GM18861 (cell line): Measurements from ENCODE around the gene PLA2G4C.

Source experiments
- ATAC-seq: cut with Tn5 transposase; IDR thresholded peaks from one replicate; pipeline ENCODE4 v1.9.1; 2021; ENCODE audit not compliant: unreplicated experiment

Gene PLA2G4C

DNA sequence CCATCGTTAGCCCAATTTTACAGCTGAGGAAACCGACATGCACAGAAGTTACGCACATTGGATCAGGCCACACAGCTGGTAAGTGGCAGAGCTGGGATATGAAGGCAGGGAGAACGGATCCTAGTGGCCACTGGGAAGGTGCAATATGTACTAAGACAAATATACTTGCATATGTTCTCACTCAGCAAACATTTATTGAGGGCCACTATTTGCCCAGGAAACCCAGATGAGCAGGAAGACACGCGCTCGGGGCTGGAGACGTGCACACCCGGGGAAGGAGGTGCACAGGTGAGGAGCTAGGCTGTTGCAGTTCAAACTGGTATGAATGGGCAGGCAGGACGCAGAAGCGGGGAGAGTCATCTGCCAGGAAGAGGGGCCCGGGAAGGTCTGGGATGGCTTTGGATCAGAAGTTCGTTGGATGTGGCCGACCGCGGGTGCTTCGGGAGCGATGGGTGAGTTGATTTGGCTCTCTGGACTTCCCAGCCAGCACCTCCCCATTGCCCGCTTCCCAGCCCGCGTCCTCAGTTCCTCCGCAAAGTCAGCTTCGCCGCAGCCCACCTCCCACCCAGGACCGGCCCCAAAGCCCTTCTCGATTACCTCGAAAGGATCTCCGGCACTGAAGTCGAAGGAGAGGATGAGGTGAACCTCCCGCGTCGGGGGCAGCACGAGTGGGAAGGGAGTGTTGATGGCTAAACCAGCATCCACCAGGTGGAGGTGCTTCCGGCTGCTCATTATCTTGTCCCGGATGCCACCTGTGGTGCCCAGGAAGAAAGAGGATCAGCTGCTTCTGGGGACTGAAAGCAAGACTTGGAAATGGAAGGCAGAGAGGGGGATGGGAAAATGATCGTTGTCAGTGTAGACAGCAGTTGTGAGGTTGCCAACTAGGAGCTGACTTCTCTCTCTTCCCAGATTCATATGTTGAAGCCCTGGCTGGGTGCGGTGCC is 48.9 kb downstream of the PLA2G4C start:
- no peak for ATAC-seq

DNA sequence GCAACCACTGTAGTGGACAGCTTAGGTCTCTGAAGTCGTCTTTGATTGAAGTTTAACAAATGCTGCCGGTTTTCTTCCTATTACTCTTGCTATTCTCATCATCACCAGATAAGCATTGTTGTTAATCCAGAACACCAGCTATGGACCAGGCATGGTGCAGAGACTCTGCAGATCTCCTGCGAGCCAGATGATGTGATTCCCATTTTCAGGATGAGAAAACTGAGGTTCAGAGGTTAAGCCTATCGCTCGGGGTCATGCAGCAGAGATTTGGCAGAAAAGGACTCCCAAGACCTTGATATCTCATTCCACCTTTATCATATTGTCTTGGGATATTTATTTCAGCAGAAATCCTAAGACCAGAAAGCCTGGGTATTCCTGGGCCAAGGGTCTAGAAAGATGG is 50.2 kb downstream of the PLA2G4C start:
- ATAC-seq = no peak

DNA sequence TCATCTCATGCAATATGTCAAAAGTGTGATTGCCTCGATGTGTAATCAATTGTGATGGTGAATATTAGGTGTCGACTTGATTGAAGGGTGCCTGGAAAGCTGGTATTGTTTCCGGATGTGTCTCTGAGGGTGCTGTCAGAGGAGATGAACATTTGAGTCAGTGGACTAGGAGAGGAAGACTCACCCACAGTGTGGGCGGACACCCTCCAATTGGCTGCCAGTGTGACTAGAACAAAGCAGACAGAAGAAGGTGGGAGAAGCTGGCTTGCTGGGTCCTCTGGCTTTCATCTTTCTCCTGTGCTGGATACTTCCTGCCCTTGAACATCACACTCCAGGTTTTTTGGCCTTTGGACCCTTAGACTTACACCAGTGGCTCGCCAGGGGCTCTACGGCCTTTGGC is 51.3 kb downstream of the PLA2G4C start:
- no peak for ATAC-seq

- no peak for ATAC-seq
These were observed 56.8 kb downstream of the PLA2G4C start for GRCh38 chr19:48053856-48054255.

DNA sequence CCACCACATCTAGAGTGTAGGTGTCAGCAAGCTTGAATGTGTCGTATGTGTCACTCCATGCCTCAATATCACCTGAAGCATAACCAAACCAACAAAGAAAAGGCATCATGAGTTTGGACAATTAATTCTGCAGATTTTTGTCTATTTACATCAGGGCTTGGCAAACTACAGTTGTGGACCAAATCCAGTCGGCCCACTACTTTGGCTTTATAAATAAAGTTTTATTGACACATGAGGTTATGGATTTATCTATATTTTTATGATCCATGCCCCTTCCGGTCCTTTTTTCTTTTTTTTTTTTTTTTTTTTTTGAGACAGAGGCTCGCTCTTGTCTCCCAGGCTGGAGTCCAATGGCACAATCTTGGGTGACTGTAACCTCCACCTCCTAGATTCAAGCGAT is 57.5 kb downstream of the PLA2G4C start:
- ATAC-seq = no peak

DNA sequence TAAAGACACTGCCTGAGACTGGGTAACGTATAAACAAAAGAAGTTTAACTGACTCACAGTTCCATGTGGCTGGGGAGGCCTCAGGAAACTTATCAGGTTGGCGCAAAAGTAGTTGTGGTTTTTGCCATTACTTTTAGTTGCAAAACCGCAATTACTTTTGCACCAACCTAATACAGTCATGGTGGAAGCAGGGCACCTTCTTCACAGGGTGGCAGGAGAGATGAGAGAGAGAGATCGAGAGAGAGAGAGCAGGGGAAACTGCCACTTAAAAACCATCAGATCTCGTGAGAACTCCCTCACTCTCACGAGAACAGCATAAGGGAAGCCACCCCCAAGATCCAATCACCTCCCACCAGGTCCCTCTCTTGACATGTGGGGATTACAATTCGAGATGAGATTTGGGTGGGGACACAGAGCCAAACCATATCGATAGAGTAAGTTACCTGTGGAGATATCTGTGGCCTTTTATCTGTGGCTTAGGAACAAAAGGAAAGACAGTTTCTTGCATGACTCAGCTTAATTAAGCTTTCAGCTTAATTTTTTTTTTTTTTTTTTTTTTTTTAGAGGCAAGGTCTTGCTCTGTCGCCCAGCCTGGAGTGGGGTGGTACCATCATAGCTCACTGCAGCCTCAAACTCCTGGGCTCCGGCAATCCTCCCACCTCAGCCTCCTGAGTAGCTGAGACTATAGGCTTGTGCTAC is 59.1 kb downstream of the PLA2G4C start:
- no peak for ATAC-seq

DNA sequence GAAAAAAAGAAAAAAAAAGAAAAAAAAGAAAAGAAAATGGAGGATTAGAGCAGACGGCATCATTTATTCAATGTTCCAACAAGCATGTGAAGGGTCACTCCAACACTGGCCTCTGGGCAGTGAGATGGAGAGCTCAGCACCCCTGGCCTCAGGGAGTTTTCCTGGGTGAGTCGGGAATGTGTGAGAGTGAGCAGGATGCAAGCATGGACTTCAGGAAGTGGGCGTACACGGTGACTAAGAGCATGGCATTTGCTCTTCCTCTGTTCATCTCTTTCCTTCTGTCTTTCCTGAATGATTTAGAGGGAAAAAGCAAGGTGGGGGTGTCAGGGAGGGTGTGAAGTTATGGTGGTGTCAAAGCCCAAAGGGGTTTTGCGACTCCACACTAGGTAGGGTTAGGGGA is 66.1 kb downstream of the PLA2G4C start:
- ATAC-seq = no peak

DNA sequence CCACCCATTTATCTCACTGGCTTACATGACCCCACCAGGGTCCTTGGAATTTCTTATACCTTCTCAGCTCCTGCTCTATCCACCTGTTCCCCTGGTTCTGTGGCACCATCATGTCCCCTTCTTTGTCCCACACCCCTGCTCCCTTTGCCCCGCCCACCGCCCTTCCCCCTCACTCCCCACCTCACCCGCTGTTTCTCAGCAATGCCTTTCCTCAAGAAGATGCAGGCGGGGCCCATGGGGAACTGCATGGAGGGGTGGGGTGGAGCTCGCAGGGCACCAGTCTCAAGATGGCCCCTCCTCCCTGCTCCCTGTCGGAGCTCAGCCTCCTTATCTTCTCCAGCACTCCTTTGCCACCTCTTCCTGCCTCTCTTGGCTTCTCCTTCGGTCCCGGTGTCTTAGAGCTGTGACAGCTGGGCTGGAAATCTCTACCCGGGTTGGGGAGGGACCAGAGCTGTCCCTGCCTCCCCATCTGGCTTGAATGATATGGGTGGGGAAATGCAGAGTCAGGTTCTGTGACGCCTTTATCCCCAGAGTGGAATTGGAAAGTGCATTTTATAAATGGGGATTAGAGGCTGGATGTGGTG is 66.8 kb downstream of the PLA2G4C start, which contains the start of gene CABP5:
Gene CABP5 (minus strand): TSS at position 405 of the 584 bp plus-strand sequence. CDS start 157 bp downstream, at position 248.
- no peak for ATAC-seq

GRCh38 chr19:48041877-48042580 is 68.6 kb downstream of the PLA2G4C start:
- ATAC-seq = no peak

DNA sequence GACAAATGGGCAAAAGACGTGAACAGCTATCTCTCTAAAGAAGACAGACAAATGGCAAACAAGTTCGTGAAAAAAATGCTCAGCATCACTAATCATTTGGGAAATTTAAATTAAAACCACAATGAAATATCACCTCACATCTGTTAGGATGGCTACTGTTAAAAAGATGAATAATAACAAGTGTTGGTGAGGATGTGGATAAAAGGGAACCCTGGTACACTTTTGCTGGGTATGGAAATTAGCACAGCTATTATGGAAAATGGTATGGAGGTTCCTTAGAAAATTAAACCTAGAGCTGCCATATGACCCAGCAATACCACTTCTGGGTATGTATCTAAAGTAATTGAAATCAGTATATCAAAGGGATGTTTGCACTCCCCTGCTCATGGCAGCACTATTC is 73.9 kb downstream of the PLA2G4C start:
- no peak for ATAC-seq

GRCh38 chr19:48033604-48034003 is 77.0 kb downstream of the PLA2G4C start:
- ATAC-seq = no peak

DNA sequence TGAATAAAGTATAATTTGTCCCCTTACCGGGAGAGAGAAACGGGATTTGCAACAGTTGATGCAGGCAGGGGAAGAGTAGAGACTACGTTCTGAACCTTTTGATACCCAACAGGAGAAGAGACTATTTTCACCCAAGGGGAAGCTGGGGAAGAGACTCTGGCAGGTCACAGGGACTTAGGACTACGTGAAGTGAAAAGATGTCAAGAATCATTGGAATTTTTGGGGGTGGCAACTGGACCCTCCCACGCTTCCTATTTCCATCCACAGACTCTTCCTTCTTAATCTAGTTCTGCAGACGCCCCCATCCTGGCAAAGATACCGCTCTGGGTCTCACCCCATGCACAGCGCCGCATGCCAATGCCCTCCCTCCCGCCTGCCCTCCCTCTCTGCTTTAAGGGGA is 80.5 kb downstream of the PLA2G4C start:
- ATAC-seq = no peak

DNA sequence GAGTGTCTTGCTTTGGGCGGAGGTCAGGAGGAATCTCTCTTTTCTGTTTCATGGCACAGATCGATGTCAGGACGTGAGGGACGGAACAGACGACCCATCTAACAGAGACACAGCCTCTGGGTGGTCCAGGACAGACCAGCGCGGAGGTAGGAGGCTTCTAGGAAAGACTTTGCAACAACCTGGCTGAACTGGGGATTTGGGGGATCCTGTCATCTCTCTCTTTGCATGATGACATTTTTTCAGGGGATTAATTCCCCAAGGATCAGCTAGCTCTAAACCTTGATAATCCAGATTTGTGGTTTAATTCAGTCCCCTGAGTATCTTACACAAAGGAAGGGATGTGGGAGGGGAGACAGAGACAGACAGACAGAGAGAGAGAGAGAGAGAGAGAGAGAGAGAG is 81.2 kb downstream of the PLA2G4C start:
- no peak for ATAC-seq

- ATAC-seq = no peak
These were observed 85.1 kb downstream of the PLA2G4C start for GRCh38 chr19:48025480-48025879.

DNA sequence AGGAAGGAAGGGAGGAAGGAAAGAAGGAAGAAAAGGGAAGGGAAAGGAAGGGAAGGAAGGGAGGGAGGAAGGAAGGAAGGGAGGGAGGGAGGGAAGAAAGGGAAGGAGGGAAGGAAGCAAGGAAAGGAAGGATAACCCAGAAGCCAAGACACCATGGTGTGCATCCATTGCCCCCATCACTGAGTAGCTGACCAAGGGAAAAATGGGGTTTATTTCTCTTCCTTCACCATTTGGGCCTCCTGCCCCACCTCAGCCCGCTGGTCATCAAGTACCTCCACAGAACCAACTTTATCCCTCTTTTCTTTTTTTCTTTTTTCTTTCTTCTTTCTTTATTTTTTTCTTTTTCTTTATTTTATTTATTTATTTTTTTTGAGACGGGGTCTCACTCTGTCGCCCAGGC is 87.1 kb downstream of the PLA2G4C start:
- no peak for ATAC-seq

DNA sequence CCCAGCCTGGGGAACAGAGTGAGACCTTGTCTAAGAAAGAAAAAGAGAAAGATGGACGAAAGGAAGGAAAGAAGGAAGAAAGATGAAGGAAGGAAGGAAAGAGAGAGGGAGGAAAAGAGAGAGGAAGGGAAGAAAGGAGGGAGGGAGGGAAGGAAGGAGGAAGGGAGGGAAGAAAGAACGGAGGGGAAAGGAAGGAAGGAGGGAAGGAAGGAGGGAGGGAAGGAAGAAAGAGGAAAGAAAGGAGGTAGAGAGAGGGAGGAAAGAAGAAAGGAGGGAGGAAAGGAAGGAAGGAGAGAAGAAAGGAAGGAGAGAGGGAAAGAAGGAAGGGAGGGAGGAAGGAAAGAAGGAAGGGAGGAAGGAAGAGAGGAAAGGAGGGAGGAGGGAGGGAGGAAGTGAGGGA is 87.6 kb downstream of the PLA2G4C start:
- ATAC-seq = no peak

DNA sequence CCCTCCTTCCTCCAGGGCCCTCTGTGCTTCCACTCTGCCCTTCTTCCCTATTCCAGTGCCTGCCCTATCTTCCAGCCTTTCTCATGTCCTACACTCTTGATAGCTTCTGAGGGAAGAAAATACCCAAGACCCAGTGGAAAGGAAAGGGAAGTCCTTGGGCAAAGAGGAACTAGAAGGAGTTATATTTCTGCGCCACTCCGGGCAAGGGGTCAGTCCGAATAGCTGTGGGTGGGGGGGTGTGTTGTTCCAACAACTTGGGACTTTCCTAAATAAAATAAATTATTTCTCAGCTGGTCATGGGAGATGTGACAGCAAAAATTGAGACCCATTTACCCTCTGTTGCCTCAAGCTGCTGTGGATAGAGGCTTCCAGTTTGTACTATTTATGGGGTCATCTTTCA is 89.9 kb downstream of the PLA2G4C start:
- ATAC-seq = no peak

DNA sequence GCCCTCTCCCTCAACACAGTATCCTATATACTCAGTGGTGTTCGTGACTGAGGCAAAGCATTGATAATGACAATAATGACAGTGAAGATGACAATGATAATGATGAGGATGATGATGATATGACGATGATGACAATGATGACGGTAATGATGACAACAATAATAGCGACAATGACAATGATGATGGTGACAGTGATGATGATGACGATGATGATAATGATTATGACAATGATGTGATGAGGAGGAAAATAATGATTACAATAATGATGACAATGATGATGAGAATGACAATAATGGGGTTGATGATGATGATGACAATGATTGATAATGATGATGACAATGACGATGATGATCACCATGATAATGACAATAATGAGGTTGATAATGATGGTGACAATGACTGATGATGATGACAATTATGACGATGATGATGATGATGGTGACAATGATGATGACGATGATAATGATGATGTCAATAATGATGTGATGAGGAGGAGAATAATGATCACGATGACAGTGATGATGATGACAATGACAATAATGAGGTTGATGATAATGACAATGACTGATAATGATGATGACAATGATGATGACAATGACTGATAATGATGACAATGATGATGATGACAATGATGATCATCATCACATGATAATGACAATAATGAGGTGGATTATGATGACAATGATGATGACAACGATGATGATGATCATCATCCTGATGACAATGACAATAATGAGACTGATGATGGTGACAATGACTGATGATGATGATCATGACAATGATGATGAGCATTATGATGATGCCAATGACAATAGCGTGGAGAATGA is 99.5 kb downstream of the PLA2G4C start:
- no peak for ATAC-seq

GRCh38 chr19:48006762-48007161 is 103.9 kb downstream of the PLA2G4C start:
- ATAC-seq = no peak

GRCh38 chr19:48004236-48004635 is 106.4 kb downstream of the PLA2G4C start:
- no peak for ATAC-seq
